Measurements from ENCODE around the gene AKAP12. TPM values are rescaled to one million over a fixed set of nuclear protein-coding genes. Genes with fewer than 3 reads are reported as not detected.
A peak's percentile ranks its signal among the peaks of the same experiment; 100 is the strongest.

The AKAP12 gene
- total and polyA plus RNA-seq, 2 experiments from 2014 or later: 90.1 to 137 TPM

DNA sequence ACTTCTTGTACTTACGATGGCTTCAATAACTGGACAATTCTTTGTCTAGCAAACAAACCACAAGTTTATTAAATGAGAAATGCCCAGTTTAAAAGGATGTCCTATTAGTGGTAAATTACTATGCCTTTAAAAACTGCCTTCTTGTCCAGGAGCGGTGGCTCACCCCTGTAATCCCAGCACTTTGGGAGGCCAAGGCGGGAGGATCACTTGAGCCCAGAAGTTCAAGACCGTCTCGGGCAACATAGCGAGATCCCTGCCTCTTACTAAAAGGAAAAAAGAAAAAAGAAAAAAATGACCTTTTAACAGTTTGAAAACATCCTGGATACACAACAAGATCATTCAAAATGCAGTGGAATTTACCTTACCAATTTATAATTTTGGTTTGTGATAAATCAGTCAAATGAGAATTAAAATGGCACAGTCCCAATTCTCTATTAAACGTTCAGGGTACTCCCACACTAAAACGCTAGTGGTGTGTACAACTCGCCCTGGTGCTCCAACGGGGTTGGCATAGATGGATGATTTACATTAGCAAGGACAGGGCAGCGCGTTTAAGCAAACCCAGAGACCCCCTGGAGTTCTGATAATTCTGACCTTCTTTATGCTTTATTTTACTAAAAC is 149.3 kb downstream of the AKAP12 start (continued):
- TF ChIP-seq STAT1 (IDR thresholded peaks at IDR 0.05; ENCODE audit: unreplicated experiment): no peak
- no peak for TF ChIP-seq CTCF (conservative IDR thresholded peaks at IDR 0.05; ENCODE audit: low read depth in 2 of 2)
- TF ChIP-seq NANOG (IDR thresholded peaks at IDR 0.05; ENCODE audit: borderline replicate concordance): no peak
- TF ChIP-seq JUNB (IDR thresholded peaks at IDR 0.05; ENCODE audit: unreplicated experiment): no peak
- no peak for TF ChIP-seq POLR2AphosphoS5 (IDR thresholded peaks at IDR 0.05; ENCODE audit: low read depth)

- peaks cover 35% of the 10 kb centered on the region for H3K36me3 Mint-ChIP-seq (ENCODE audit: low read depth)
- Histone ChIP-seq H3K27me3 (ENCODE audit: insufficient read depth) (no peaks in the 10 kb centered on the region), H3K4me2 (peak overlapping the region; percentile 75), H3F3A (replicated peaks; ENCODE audit: low read depth) (peaks cover 11% of the 10 kb centered on the region), H3K4me3 (peak overlapping the region; percentile 91), H3K36me3 (ENCODE audit: insufficient read depth) (no peaks in the 10 kb centered on the region), H2AFZ (no peak overlapping the region), H3K27ac (ENCODE audit: low read depth) (peak overlapping the region; percentile 100), H3K9me2 (ENCODE audit: insufficient read depth) (peaks cover 3% of the 10 kb centered on the region; the same call in 1 of the 2 replicates), H4K20me1 (replicated peaks; ENCODE audit: insufficient read depth) (peaks cover 14% of the 10 kb centered on the region), H3K4me1 (ENCODE audit: insufficient read depth) (peaks cover 23% of the 10 kb centered on the region), H3K79me2 (replicated peaks; ENCODE audit: insufficient read depth) (peaks cover 76% of the 10 kb centered on the region)
- peak overlapping the region; percentile 89 for H3K4me3 Mint-ChIP-seq
- peak; percentile 69 for ATAC-seq
- H3K27ac Mint-ChIP-seq: peak overlapping the region; percentile 97
- H3K4me1 Mint-ChIP-seq: peaks cover 22% of the 10 kb centered on the region
- peak; percentile 58 for DNase-seq (ENCODE audit: low spot score)
- peaks cover 11% of the 10 kb centered on the region for H3K27me3 Mint-ChIP-seq (ENCODE audit: insufficient read depth, low read depth, poor library complexity)
- H3K9me3 Mint-ChIP-seq: no peaks in the 10 kb centered on the region; the same call in 2 of the 3 replicates
- TF ChIP-seq CTCF (conservative IDR thresholded peaks at IDR 0.05; ENCODE audit: low read depth in 2 of 2): no peak
- TF ChIP-seq CREB1 (CRISPR knock-in tag; IDR thresholded peaks at IDR 0.05; ENCODE audit: low read depth): peak; percentile 59
- 0 out of 2 replicates have a peak, but pooled peaks have one; percentile 6 for TF ChIP-seq ETS1 (IDR thresholded peaks at IDR 0.05)
- TF ChIP-seq EZH2 (IDR thresholded peaks at IDR 0.05; ENCODE audit: low read depth, unreplicated experiment): no peak
- TF ChIP-seq POLR2AphosphoS5 (IDR thresholded peaks at IDR 0.05; ENCODE audit: low read depth): peak; percentile 85
Measured at GRCh38 chr6:151389618-151390275, 150.0 kb downstream of the AKAP12 start.

All from GM23338 (cell line).